Neural progenitor cell (in vitro differentiated cells): ENCODE measurements around the gene CARS2. TPM values are rescaled to one million over a fixed set of nuclear protein-coding genes. Genes with fewer than 3 reads are reported as not detected.

ENCODE experiments used
- DNase-seq: peaks from one replicate; pipeline ENCODE4 v3.0.0-alpha.2; 2016; ENCODE audit warnings: low spot score
- H2AFZ ChIP-seq: fragments of 200-600 bp; sonication (generic); replicated peaks from 2 replicates; pipeline ENCODE4 v1.6.1; 2016; ENCODE audit warnings: antibody characterized with exemption
- H3F3A ChIP-seq: fragments of 200-600 bp; sonication (generic); 2 replicates; pipeline ENCODE4 v1.6.1; 2016; ENCODE audit warnings: antibody characterized with exemption, low read depth
- H3K27ac ChIP-seq: fragments of 200-600 bp; sonication (generic); 2 replicates; pipeline ENCODE4 v1.5.1; 2016; ENCODE audit warnings: mild to moderate bottlenecking
- H3K27me3 ChIP-seq: fragments of 200-600 bp; sonication (generic); 2 replicates; pipeline ENCODE4 v1.6.1; 2016; ENCODE audit warnings: mild to moderate bottlenecking, moderate library complexity
- H3K36me3 ChIP-seq: fragments of 200-600 bp; sonication (generic); 2 replicates; pipeline ENCODE4 v1.5.1; 2016
- H3K4me1 ChIP-seq: fragments of 200-600 bp; sonication (generic); 2 replicates; pipeline ENCODE4 v1.6.1; 2016; ENCODE audit warnings: mixed run types
- H3K4me2 ChIP-seq: fragments of 200-600 bp; sonication (generic); 2 replicates; pipeline ENCODE4 v1.6.1; 2016
- H3K4me3 ChIP-seq: fragments of 200-600 bp; sonication (generic); 2 replicates; pipeline ENCODE4 v1.5.1; 2016
- H3K79me2 ChIP-seq: fragments of 200-600 bp; sonication (generic); 2 replicates; pipeline ENCODE4 v1.6.1; 2016; ENCODE audit warnings: low read depth
- H3K9ac ChIP-seq: fragments of 200-600 bp; sonication (generic); 2 replicates; pipeline ENCODE4 v1.6.1; 2016
- H3K9me3 ChIP-seq: fragments of 200-600 bp; sonication (generic); 2 replicates; pipeline ENCODE4 v1.5.1; 2016; ENCODE audit warnings: low read depth
- H4K20me1 ChIP-seq: fragments of 200-600 bp; sonication (generic); 2 replicates; pipeline ENCODE4 v1.6.1; 2016; ENCODE audit warnings: low read depth
- H3K27ac Mint-ChIP-seq: 3 replicates; pipeline ENCODE4 v1.8.0; 2021; ENCODE audit warnings: mixed read lengths
- H3K27me3 Mint-ChIP-seq: 2 replicates; pipeline ENCODE4 v1.8.0; 2022; ENCODE audit warnings: low read depth, mild to moderate bottlenecking, inconsistent platforms, moderate library complexity, mixed read lengths; ENCODE audit not compliant: insufficient read depth
- H3K36me3 Mint-ChIP-seq: 3 replicates; pipeline ENCODE4 v1.8.0; 2021; ENCODE audit warnings: mixed read lengths
- H3K4me1 Mint-ChIP-seq: 3 replicates; pipeline ENCODE4 v1.8.0; 2021; ENCODE audit warnings: mixed read lengths
- H3K4me3 Mint-ChIP-seq: 3 replicates; pipeline ENCODE4 v1.8.0; 2021; ENCODE audit warnings: mild to moderate bottlenecking, moderate library complexity, mixed read lengths
- H3K9me3 Mint-ChIP-seq: 3 replicates; pipeline ENCODE4 v1.8.0; 2020; ENCODE audit warnings: mixed read lengths
- CTCF ChIP-seq: fragments of 200-600 bp; sonication (generic); IDR thresholded peaks from 2 replicates; pipeline ENCODE4 v1.5.1; 2017; ENCODE audit warnings: antibody characterized with exemption, mild to moderate bottlenecking
- EZH2 ChIP-seq: fragments of 200-600 bp; sonication (generic); IDR thresholded peaks from 2 replicates; pipeline ENCODE4 v1.6.1; 2017; ENCODE audit warnings: antibody characterized with exemption, mild to moderate bottlenecking, moderate library complexity
- EZH2phosphoT487 ChIP-seq: fragments of 200-600 bp; sonication (generic); IDR thresholded peaks from 2 replicates; pipeline ENCODE4 v1.6.1; 2017; ENCODE audit warnings: antibody characterized with exemption
- total RNA-seq: library from RNA; depleted of rRNA; stranded (reverse); fragments of >200 nt; gene quantifications from 2 replicates; pipeline ENCODE4 v1.2.3, GENCODE V29; 2015; ENCODE audit warnings: low replicate concordance

The CARS2 gene
- total RNA-seq, 1 donor from 2014 or later = 50.0 TPM

GRCh38 chr13:110597041-110597689 lies 108.8 kb downstream of the CARS2 start:
- H3K4me1 Mint-ChIP-seq = peaks cover 8% of the 10 kb centered on the region
- no peaks in the 10 kb centered on the region for H3K9me3 Mint-ChIP-seq
- H3K36me3 ChIP-seq = no peaks in the 10 kb centered on the region
- no peaks in the 10 kb centered on the region for H3K27me3 ChIP-seq
- H3K4me2 ChIP-seq = no peak overlapping the region
- no peaks in the 10 kb centered on the region for H3K79me2 ChIP-seq
- no peaks in the 10 kb centered on the region for H3K9me3 ChIP-seq
- DNase-seq = no peak
- H3K4me1 ChIP-seq = peaks cover 4% of the 10 kb centered on the region
- peaks cover 5% of the 10 kb centered on the region for H3K27me3 Mint-ChIP-seq
- no peaks in the 10 kb centered on the region for H3K36me3 Mint-ChIP-seq
- H3K4me3 Mint-ChIP-seq = no peak overlapping the region
- no peak overlapping the region for H3K9ac ChIP-seq
- no peak overlapping the region for H3K4me3 ChIP-seq
- TF ChIP-seq CTCF (no peak), EZH2phosphoT487 (no peak), EZH2 (no peak)
- peaks cover 8% of the 10 kb centered on the region for H3F3A ChIP-seq
- no peak overlapping the region for H3K27ac Mint-ChIP-seq
- no peak overlapping the region for H3K27ac ChIP-seq
- H2AFZ ChIP-seq = no peak overlapping the region
- H4K20me1 ChIP-seq = no peaks in the 10 kb centered on the region

- DNase-seq = peak; percentile 65
- Histone ChIP-seq H3K79me2 (no peaks in the 10 kb centered on the region), H3K4me2 (no peak overlapping the region), H3K4me1 (no peaks in the 10 kb centered on the region), H3F3A (peaks cover 3% of the 10 kb centered on the region), H3K9ac (no peak overlapping the region), H4K20me1 (no peaks in the 10 kb centered on the region), H3K4me3 (no peak overlapping the region), H2AFZ (no peak overlapping the region), H3K36me3 (no peaks in the 10 kb centered on the region), H3K27ac (no peak overlapping the region), H3K27me3 (no peaks in the 10 kb centered on the region), H3K9me3 (no peaks in the 10 kb centered on the region)
- Mint-ChIP-seq H3K4me1 (no peaks in the 10 kb centered on the region), H3K27ac (peak overlapping the region; percentile 60), H3K9me3 (no peaks in the 10 kb centered on the region), H3K27me3 (peaks cover 3% of the 10 kb centered on the region), H3K4me3 (no peak overlapping the region), H3K36me3 (no peaks in the 10 kb centered on the region)
- TF ChIP-seq EZH2phosphoT487 (no peak), CTCF (peak; percentile 68)
Observed at GRCh38 chr13:110593430-110594130, 112.3 kb downstream of the CARS2 start.

- no peak overlapping the region for H2AFZ ChIP-seq
- H3K4me1 Mint-ChIP-seq = no peaks in the 10 kb centered on the region
- TF ChIP-seq CTCF (no peak), EZH2phosphoT487 (no peak), EZH2 (no peak)
- H4K20me1 ChIP-seq = no peaks in the 10 kb centered on the region
- H3K9me3 ChIP-seq = no peaks in the 10 kb centered on the region
- H3K36me3 Mint-ChIP-seq = no peaks in the 10 kb centered on the region
- H3K9ac ChIP-seq = no peak overlapping the region
- no peaks in the 10 kb centered on the region for H3K4me1 ChIP-seq
- H3K4me2 ChIP-seq = no peak overlapping the region
- H3F3A ChIP-seq = peaks cover 3% of the 10 kb centered on the region
- no peaks in the 10 kb centered on the region for H3K27me3 ChIP-seq
- H3K27ac ChIP-seq = no peak overlapping the region
- H3K36me3 ChIP-seq = no peaks in the 10 kb centered on the region
- H3K4me3 ChIP-seq = no peak overlapping the region
- no peaks in the 10 kb centered on the region for H3K79me2 ChIP-seq
- peaks cover 3% of the 10 kb centered on the region for H3K27me3 Mint-ChIP-seq
- H3K9me3 Mint-ChIP-seq = no peaks in the 10 kb centered on the region
- no peak overlapping the region for H3K27ac Mint-ChIP-seq
- no peak for DNase-seq
- no peak overlapping the region for H3K4me3 Mint-ChIP-seq
Observed at GRCh38 chr13:110592665-110593064, 113.3 kb downstream of the CARS2 start.

Other genes with a start within 250 kb of the CARS2 start
- 0.58 and 2.4 TPM in 2 replicates for gene RAB20, start 144.4 kb downstream of the CARS2 start, total RNA-seq
- 17.7 and 23.7 TPM in 2 replicates for gene NAXD, start 90.6 kb downstream of the CARS2 start, total RNA-seq
- 14.7 and 24.3 TPM in 2 replicates for gene ING1, start 7.6 kb upstream of the CARS2 start, total RNA-seq
- 188 and 212 TPM in 2 replicates for gene ANKRD10, start 209.0 kb upstream of the CARS2 start, total RNA-seq